ENCODE data around the gene CELF5.

- TF ChIP-seq, protein P1, sequence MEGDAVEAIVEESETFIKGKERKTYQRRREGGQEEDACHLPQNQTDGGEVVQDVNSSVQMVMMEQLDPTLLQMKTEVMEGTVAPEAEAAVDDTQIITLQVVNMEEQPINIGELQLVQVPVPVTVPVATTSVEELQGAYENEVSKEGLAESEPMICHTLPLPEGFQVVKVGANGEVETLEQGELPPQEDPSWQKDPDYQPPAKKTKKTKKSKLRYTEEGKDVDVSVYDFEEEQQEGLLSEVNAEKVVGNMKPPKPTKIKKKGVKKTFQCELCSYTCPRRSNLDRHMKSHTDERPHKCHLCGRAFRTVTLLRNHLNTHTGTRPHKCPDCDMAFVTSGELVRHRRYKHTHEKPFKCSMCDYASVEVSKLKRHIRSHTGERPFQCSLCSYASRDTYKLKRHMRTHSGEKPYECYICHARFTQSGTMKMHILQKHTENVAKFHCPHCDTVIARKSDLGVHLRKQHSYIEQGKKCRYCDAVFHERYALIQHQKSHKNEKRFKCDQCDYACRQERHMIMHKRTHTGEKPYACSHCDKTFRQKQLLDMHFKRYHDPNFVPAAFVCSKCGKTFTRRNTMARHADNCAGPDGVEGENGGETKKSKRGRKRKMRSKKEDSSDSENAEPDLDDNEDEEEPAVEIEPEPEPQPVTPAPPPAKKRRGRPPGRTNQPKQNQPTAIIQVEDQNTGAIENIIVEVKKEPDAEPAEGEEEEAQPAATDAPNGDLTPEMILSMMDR (IDR thresholded peaks at IDR 0.05), result no peak
- no peak for TF ChIP-seq POLR2A (IDR thresholded peaks at IDR 0.05)
- TF ChIP-seq POLR2AphosphoS5 (IDR thresholded peaks at IDR 0.05), result no peak
Observed at GRCh38 chr19:3192228-3192635, 32.2 kb upstream of the CELF5 start.
